Spinal cord (tissue), 10 donors: Measurements from ENCODE around the gene EXOC7. TPM values are rescaled to one million over a fixed set of nuclear protein-coding genes. Genes with fewer than 3 reads are reported as not detected.
"Not testable (repeated sequence)": the region's sequence is repeated elsewhere in the genome, so short reads cannot be mapped to it uniquely, and the experiment has no call there.

Experiments
- DNase-seq, 6 donors: peaks; one replicate each; pipeline versions ENCODE4 v3.0.0 to v3.0.0-alpha.2; 2013 to 2015; ENCODE audit warnings: low spot score in 6 of 6, low read depth in 4 of 6
- H3K27ac ChIP-seq: one replicate; pipeline ENCODE4 v1.5.1; 2013; ENCODE audit warnings: low read depth, low read length, control low read depth
- H3K27me3 ChIP-seq: one replicate; pipeline ENCODE4 v1.6.1; 2013; ENCODE audit warnings: low read length; ENCODE audit not compliant: control insufficient read depth, insufficient read depth
- H3K36me3 ChIP-seq: one replicate; pipeline ENCODE4 v1.6.1; 2013; ENCODE audit warnings: low read length; ENCODE audit not compliant: control insufficient read depth, insufficient read depth
- H3K4me1 ChIP-seq: one replicate; pipeline ENCODE4 v1.6.1; 2013; ENCODE audit warnings: low read length; ENCODE audit not compliant: control insufficient read depth, insufficient read depth
- H3K4me3 ChIP-seq: one replicate; pipeline ENCODE4 v1.5.1; 2013; ENCODE audit warnings: low read depth, low read length, control low read depth
- H3K9me3 ChIP-seq: one replicate; pipeline ENCODE4 v1.6.1; 2013; ENCODE audit warnings: low read length; ENCODE audit not compliant: control insufficient read depth, insufficient read depth
- WGBS: methylation state at CpG from one replicate; pipeline ENCODE4 v1.1.5; 2013; ENCODE audit warnings: missing lambda C conversion rate; ENCODE audit not compliant: insufficient coverage; 5-methylcytosine and 5-hydroxymethylcytosine counted together
- polyA plus RNA-seq, 2 donors: library from polyadenylated mRNA; unstranded; fragments of 120-200 nt; gene quantifications; one replicate each; pipeline ENCODE4 v1.2.1, GENCODE V29; 2013; ENCODE audit not compliant: insufficient read length in 2 of 2
- total RNA-seq, 2 donors: library from RNA; depleted of rRNA in 1 of 2; stranded (reverse); fragments of 120-200 nt in 1 of 2; fragments of >200 nt in 1 of 2; gene quantifications; one replicate each; pipeline versions ENCODE4 v1.2.3 to v1.2.4, GENCODE V29; 2013 to 2014
- donor health status: healthy.

The EXOC7 gene
- total and polyA plus RNA-seq, 4 donors: 84.7 to 172 (median 165) TPM

DNA sequence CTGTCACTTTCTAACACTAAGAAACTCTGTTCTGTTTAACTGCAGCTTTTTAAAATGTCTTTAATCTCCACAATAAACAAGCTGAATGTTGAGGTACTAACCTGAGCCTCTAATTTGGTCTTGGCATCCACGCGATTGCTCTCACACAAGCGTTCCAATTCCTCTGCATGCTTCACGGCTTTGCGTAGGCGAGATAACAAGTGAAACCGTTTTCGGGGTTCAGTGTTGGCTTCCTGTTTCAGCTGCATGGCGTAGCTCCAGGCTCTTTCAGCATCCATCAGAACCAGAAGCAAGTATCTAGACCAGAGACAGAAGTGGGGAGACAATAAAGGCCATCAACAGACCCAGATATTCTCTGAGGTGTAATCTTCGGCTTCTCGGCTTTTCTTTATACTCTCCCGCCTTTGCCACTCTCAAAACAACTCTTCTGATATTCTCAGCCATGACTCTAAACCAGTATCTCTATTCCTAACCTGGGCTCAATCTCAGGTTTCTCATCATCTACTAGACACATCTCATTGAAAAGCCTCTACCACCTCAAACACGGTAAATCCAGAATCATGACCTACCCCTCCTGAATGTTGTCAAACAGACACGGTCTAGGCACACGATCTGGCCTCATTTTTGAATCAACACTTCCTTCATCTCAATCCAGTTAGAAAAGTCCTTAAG, 39.6 kb downstream of the EXOC7 start:
- Histone ChIP-seq H3K36me3 (peaks cover 81% of the 10 kb centered on the region), H3K9me3 (no peaks in the 10 kb centered on the region), H3K27me3 (no peaks in the 10 kb centered on the region), H3K27ac (no peak overlapping the region), H3K4me3 (no peak overlapping the region), H3K4me1 (no peaks in the 10 kb centered on the region)
- peak in 1 of 6 donors; percentile 41 for DNase-seq
- 96% methylated on average over 15 of the region's 15 CpGs for WGBS

DNA sequence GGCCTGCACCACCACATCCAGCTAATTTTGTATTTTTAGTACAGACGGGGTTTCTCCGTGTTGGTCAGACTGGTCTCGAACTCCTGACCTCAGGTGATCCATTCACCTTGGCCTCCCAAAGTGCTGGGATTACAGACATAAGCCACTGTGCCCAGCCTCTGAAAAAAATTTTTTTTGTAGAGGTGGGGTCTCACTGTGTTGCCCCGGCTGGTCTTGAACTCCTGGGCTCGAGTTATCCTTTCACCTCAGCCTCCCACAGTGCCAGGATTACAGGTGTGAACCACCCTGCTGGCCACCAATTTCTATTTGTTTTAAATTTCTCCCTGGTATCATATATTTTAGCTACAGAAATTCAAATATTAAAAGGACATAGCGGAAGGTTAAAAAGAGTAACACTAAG, 45.3 kb downstream of the EXOC7 start:
- peaks cover 75% of the 10 kb centered on the region for H3K36me3 ChIP-seq
- WGBS: 78% methylated on average over 3 of the region's 6 CpGs
- DNase-seq: not testable (repeated sequence)

DNA sequence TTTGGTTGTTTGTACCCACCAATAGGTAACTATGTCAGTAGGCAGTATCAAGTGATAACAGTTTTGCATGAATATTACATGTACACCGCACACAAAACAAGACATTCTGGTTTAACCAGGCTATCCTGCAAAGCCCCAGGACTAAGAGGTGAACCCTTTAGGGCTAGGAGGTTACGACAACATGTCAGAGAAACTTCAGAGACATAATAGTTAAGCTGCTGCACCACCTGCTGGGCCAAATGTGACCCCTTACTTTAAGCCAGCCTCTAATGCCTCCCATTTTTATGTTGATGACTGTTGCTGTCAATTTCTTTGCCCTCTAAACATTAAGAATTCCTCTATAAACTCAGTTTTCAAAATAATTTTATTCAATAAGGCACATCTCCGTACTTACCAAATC, 46.7 kb downstream of the EXOC7 start:
- Histone ChIP-seq H3K9me3 (no peaks in the 10 kb centered on the region), H3K4me1 (no peaks in the 10 kb centered on the region), H3K4me3 (no peak overlapping the region), H3K27me3 (no peaks in the 10 kb centered on the region), H3K27ac (no peak overlapping the region), H3K36me3 (peaks cover 76% of the 10 kb centered on the region)
- WGBS: no CpG with 5 or more reads among the region's 3 CpGs
- DNase-seq: no peak

More for the DNA sequence above, 45.3 kb downstream of the EXOC7 start:
- H3K4me3 ChIP-seq, H3K27me3 ChIP-seq, H3K4me1 ChIP-seq, H3K9me3 ChIP-seq, H3K27ac ChIP-seq: not testable (repeated sequence)

DNA sequence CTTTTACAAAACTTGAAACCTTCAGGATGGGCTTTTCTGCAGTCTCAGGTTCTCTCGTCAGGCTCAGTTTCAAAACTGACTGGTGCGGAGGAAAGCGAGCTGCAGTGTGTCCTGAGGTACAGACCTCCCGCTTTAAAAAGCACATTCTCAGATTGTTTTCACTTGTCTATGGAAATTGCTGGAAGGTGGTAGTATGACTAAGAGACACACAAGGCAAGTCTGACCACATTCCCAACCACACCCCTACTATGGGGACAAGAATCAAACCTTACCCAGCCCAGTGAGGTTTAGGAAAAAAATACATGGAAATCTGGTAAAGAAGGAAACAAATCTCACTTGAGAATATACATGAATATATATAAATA, 49.5 kb downstream of the EXOC7 start:
- Histone ChIP-seq H3K4me1 (no peaks in the 10 kb centered on the region), H3K9me3 (no peaks in the 10 kb centered on the region), H3K36me3 (peaks cover 67% of the 10 kb centered on the region), H3K27ac (no peak overlapping the region), H3K4me3 (no peak overlapping the region), H3K27me3 (no peaks in the 10 kb centered on the region)
- DNase-seq: no peak
- WGBS: 93% methylated on average over 3 of the region's 4 CpGs

DNA sequence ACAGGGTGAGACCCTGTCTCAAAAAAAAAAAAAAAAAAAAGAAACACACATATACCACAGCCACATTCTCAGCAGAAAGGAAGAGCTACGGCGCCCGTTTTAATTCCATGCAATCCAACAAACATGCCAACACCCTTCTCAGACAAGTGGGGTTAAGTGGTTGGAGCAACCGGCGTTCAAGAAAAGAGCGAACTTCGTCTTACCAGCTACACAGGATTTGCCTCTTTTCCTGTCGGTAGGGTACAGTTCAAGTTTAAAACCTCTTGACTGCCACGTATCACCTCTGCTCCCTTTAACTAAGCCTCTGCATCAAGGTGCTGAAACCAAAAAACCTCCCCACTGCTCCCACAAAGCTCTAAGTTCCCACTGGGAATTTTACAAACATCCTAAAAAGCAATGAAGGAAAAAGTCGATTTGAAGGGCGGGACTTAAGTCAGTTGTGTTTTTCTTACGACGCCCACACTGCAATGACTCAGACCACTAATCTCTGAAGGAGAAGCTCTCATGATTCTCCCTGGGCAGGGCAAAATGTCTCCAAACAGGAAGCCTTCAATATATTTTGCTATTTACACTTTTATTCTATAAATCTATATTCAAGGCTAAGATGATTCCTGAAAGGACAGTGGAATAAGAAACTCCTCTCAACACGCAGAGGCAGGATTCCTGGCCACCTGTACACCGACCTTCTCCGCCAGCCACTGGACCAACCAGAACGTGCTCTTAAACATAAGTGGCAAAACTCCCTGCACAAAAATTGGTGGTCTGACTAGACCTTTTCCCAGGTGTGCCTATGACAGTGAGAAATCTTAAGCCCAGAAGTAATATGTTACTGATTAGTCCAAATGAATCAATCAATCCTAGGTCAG, 50.1 kb downstream of the EXOC7 start:
- 96% methylated on average over 5 of the region's 17 CpGs for WGBS
- Histone ChIP-seq H3K4me3 (no peak overlapping the region), H3K36me3 (peaks cover 66% of the 10 kb centered on the region), H3K27me3 (no peaks in the 10 kb centered on the region), H3K27ac (no peak overlapping the region), H3K9me3 (no peaks in the 10 kb centered on the region), H3K4me1 (no peaks in the 10 kb centered on the region)
- DNase-seq: no peak

DNA sequence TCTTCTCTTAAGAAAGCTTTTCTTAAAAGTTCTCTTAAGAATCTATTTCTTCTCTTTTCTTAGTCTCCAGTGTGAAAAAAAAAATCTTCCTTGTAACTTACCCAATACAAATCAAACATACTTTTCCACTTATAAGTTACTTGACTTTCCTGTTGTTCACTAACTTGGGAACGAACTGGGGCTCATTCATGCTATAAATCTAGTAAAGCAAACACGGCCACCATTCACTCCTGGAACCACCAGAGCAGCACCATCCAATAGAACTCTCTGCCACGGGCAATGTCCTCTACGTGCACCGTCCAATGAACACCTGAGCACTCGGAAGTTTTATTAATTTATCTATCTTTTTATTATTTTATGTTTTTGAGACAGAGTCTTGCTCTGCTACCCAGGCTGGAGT, 52.0 kb downstream of the EXOC7 start:
- H3K27ac ChIP-seq: no peak overlapping the region
- no peak overlapping the region for H3K4me3 ChIP-seq
- DNase-seq: no peak
- no peaks in the 10 kb centered on the region for H3K9me3 ChIP-seq
- H3K36me3 ChIP-seq: peaks cover 72% of the 10 kb centered on the region
- H3K27me3 ChIP-seq: no peaks in the 10 kb centered on the region
- 88% methylated on average over 1 of the region's 6 CpGs for WGBS
- no peaks in the 10 kb centered on the region for H3K4me1 ChIP-seq

DNA sequence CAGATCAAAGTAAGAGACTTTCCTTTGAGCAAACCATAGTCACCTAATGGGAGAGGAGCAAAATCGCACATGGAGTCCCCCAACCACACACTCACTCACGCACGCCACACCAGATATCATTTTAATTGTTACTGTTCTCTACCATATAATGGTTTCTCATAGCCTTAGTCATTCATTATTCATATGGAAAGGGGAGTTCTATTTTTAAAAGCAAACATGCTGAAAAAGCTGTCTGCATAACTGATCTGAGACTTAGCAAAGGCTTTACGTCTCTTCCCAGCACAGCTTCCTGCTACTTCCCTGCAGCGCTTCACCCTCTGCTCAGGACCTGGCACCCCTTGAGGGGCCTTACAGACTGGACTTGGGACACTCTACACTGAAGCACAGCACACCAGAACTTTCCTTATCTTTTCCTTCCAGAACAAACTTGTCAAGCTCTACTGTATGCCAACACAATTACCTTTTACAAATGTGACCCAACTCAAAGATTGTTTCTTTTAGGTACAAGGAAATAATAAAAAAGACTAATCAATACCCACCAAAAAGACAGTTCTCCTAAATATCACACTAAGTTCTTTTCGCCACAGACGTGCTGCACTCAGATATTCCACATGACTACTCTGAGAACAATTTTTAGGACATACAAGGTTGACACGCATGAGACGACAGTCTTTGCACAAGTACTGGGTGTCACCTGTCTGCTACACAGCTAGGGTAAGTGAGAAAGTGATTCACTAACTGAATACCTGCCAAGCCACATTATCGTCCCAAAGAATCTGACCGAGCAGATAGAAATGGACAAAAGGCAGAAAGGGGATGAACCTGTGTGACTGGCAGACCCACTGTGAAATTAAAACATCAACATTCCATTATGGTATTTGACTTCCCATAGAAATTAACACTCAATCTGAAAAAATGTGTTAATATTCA, 52.8 kb downstream of the EXOC7 start:
- no peak for DNase-seq
- Histone ChIP-seq H3K27ac (no peak overlapping the region), H3K4me1 (no peaks in the 10 kb centered on the region), H3K27me3 (no peaks in the 10 kb centered on the region), H3K36me3 (peaks cover 73% of the 10 kb centered on the region), H3K9me3 (no peaks in the 10 kb centered on the region), H3K4me3 (no peak overlapping the region)
- WGBS: 92% methylated on average over 2 of the region's 11 CpGs

DNA sequence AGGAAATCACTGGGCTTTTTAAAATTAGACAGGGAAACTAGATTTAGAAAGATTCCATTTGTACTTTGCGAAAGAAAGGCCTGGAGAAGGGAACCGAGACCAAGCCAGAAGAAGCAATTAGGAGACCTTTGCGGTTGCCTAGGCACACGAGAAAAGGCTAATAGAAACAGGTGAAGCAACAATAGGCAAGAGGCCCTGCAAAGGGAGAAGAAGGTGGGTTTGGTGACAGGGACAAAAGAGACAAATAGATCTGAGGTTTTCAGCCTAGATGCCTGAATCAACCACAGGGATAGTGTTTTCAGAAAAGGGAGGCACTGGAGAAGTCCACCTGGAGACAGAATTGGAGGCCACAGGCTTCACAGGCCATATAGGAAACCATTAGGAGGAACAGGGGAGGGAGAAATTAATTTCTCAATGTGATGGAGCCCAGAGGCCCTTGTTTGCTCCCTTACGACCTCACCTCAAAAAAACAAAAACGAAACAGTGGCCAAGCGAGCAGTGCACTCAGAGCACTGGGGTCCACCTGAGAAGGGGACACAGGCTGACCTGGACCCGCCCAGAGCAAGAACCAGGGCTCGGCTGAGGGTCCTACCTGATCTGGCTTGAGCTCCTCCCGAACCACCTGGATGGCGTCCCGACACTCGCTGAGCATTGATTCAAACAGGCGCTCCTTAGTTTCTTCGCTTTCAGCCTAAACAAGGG, 53.6 kb downstream of the EXOC7 start:
- no peak overlapping the region for H3K27ac ChIP-seq
- no peak for DNase-seq
- 83% methylated on average over 15 of the region's 15 CpGs for WGBS
- H3K4me3 ChIP-seq: no peak overlapping the region
- H3K36me3 ChIP-seq: peaks cover 74% of the 10 kb centered on the region
- no peaks in the 10 kb centered on the region for H3K4me1 ChIP-seq
- H3K9me3 ChIP-seq: no peaks in the 10 kb centered on the region
- no peaks in the 10 kb centered on the region for H3K27me3 ChIP-seq

DNA sequence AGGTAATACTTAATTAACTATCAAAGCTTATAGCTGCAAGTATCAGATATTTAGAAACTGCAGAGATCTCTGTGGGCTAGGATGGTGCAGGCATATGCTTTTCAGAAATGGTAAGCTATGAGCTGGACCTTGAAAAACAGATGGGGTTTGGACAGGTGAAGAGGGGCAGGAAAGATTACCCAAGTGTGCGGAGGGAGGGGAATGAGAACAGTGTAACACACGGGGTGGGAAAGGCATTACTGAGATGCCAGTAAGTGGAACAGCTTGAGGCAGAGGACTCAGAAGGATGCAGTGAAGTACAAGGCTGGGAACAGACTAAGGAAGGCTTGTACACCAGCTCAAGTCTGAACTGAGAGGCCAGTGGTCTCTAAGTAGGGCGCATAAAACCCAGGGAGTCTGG, 54.3 kb downstream of the EXOC7 start:
- DNase-seq: no peak
- peaks cover 74% of the 10 kb centered on the region for H3K36me3 ChIP-seq
- H3K27ac ChIP-seq: no peak overlapping the region
- H3K9me3 ChIP-seq: no peaks in the 10 kb centered on the region
- WGBS: 85% methylated on average over 2 of the region's 3 CpGs
- no peaks in the 10 kb centered on the region for H3K27me3 ChIP-seq
- H3K4me3 ChIP-seq: no peak overlapping the region
- no peaks in the 10 kb centered on the region for H3K4me1 ChIP-seq
